DND-41 (cell line): Measurements from ENCODE around the gene WNT5B.

Experiments used
- CTCF ChIP-seq: IDR thresholded peaks from 2 replicates; pipeline ENCODE4 v1.5.1; 2012; ENCODE audit warnings: borderline replicate concordance, low read length, moderate library complexity, mild to moderate bottlenecking; ENCODE audit not compliant: poor library complexity, severe bottlenecking; ENCODE audit errors: extremely low read depth
- EZH2 ChIP-seq: IDR thresholded peaks from 3 replicates; pipeline ENCODE4 v1.6.1; 2012; ENCODE audit warnings: borderline replicate concordance, low read depth, mild to moderate bottlenecking, moderate library complexity, low read length, inconsistent platforms; ENCODE audit not compliant: severe bottlenecking

- TF ChIP-seq CTCF (no peak), EZH2 (no peak)
Observed at GRCh38 chr12:1642513-1642912, 13.5 kb downstream of the WNT5B start.
